Measurements from ENCODE around the gene LSM6.

- TF ChIP-seq CTCF (IDR thresholded peaks at IDR 0.05) (no peak), POLR2A (IDR thresholded peaks at IDR 0.05) (no peak)
Observed at GRCh38 chr4:146165840-146166239, 9.7 kb upstream of the LSM6 start.

Measured in heart left ventricle (tissue), 13 donors.